GM21381 (cell line): ENCODE measurements around the gene IFIH1.

ENCODE experiments used
- ATAC-seq: cut with Tn5 transposase; IDR thresholded peaks from one replicate; pipeline ENCODE4 v1.9.1; 2021; ENCODE audit warnings: mild to moderate bottlenecking, moderate library complexity; ENCODE audit not compliant: unreplicated experiment

IFIH1 gene

GRCh38 chr2:162219426-162219825 lies 99.1 kb downstream of the IFIH1 start:
- ATAC-seq: no peak

DNA sequence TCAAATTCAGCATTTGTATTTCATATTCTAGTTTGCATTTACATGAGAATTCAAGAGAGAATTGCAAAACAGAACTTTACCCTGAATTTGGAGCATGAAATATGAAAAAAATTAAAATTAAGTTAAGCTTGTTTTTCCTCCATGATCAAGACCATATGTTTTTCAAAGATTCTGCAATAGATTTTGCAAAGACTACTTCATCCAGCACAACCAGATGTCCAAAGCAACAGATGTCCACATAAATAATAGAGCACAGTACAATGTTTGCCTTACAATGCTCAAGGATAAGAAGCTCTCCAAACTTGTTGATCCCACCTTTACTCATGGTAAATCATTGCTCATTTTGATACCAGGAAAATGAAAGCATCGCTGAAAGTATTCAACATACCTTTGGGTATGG lies 100.9 kb downstream of the IFIH1 start:
- no peak for ATAC-seq
